Astrocyte of the spinal cord (primary cell): ENCODE measurements around the gene KLHL35.

Source experiments
- DNase-seq: peaks from one replicate; pipeline ENCODE4 v3.0.0; 2011; ENCODE audit warnings: low read depth, low spot score
- H3K4me3 ChIP-seq: 2 replicates; pipeline ENCODE4 v1.5.1; 2011; ENCODE audit warnings: low read depth, mild to moderate bottlenecking, low read length, moderate library complexity
- in situ Hi-C: cut with HindIII; loops from 2 replicates; pipeline ENCODE4 v1.10.0; 2017; ENCODE audit warnings: low sequenced_read_pairs
- TF ChIP-seq, protein P1 (sequence below): IDR thresholded peaks from 2 replicates; pipeline ENCODE4 v1.5.1; 2012; ENCODE audit warnings: low read depth, mild to moderate bottlenecking, low read length, inconsistent platforms

The KLHL35 gene

DNA sequence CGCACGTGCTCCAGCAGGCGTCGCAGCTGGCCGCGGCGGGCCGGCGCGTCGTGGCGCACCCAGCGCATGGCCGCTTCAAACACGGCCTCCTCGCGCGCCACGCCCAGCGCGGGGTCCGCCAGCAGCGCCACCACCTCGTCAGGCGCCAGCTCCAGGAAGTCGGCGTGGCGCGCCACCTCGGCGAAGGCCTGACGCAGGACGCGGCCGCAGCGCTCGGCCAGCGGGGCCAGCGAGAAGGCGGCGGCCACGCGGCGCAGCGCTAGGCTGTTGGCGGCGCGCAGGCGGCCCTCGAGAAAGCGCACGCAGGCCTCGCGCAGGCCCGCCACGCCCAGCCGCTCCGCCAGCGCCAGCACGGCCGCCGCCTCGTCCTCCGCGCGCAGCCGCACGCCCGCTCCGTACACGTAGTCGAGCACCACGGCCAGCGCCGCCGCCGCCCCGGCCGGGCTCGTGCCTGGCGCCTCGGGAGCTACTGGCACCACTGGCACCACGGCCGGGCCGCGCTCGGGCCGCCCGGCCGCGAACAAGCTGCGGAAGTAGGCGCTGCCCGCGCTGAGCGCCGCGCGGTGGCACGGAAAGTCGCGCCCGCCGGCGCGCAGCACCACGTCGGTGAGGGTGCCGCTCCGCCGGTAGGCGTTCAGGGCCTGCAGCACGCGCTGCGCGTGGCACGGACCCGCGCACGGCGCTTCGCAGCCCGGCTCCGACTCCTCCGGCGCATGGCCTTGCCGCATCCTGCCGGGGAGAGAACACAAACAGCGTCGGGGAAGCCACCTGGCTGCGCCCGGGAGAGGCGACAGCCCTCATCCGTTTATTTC lies 2.9 kb downstream of the KLHL35 start:
- peak; percentile 54 for DNase-seq
- in situ Hi-C loops: no loop called here
- TF ChIP-seq, protein P1, sequence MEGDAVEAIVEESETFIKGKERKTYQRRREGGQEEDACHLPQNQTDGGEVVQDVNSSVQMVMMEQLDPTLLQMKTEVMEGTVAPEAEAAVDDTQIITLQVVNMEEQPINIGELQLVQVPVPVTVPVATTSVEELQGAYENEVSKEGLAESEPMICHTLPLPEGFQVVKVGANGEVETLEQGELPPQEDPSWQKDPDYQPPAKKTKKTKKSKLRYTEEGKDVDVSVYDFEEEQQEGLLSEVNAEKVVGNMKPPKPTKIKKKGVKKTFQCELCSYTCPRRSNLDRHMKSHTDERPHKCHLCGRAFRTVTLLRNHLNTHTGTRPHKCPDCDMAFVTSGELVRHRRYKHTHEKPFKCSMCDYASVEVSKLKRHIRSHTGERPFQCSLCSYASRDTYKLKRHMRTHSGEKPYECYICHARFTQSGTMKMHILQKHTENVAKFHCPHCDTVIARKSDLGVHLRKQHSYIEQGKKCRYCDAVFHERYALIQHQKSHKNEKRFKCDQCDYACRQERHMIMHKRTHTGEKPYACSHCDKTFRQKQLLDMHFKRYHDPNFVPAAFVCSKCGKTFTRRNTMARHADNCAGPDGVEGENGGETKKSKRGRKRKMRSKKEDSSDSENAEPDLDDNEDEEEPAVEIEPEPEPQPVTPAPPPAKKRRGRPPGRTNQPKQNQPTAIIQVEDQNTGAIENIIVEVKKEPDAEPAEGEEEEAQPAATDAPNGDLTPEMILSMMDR: no peak
- H3K4me3 ChIP-seq: peak overlapping the region; percentile 14

- H3K4me3 ChIP-seq: no peak overlapping the region
- DNase-seq: no peak
- TF ChIP-seq, protein P1: no peak
- in situ Hi-C loops: no loop called here
These were observed 3.4 kb downstream of the KLHL35 start for GRCh38 chr11:75429641-75429901.

DNA sequence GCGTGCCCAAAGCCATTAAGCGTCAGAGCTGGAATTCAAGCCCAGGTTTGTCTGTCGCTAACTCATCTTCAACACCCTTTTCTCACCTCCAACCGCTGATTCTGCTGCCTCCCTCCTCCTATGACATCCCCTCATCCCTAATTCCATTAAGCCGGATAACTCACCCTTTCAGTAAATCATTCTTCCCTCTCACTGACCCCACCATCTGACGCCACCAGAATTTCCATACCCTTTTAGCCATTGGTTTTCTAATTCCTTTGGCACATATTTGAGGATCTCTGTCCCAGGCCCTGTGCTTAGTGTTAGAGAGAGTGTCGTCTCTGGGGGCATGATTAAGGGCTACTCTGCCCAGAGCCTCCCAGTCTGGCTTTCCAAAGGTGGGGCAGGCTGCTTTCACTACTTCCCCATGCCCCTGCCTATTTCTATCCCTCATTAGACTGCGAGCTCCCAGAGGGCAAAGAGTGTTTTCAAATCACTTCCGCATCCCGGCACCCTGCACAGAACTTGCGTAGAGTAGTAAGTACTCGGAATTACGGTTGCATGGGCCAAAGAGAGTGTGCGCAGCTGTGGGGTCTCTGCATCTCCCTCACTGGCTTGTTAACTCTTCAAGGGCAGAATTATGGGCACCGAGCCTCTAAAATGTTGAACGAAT lies 3.9 kb downstream of the KLHL35 start:
- no peak for DNase-seq
- in situ Hi-C loops: no loop called here
- no peak overlapping the region for H3K4me3 ChIP-seq
- TF ChIP-seq, protein P1: no peak

DNA sequence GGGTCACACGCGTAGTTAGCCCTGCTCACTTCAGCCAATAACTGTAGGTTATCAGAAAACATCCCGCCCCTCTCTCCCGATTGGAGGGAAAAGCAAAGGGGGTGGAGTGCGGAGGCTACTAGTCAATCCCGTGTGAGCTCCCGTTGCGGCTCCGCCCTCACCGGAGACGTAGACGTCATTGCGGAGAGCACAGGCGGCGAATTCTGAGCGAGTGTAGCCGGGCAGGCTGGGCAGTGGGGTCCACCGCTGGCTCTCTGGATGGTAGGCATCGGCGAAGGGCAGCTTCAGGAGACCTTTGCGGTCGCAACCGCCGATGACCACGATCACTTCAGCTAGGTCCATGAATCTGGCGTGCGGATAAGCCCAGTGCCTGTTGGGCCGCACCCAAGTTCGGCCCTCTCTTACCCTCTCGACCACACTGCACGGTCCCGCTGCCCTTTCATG lies 4.7 kb downstream of the KLHL35 start:
- in situ Hi-C loops: no loop called here
- TF ChIP-seq, protein P1: no peak
- H3K4me3 ChIP-seq: peak overlapping the region; percentile 40
- DNase-seq: peak; percentile 91

- no peak for DNase-seq
- in situ Hi-C loops: no loop called here
These were observed 5.8 kb downstream of the KLHL35 start for GRCh38 chr11:75427181-75427580.

DNA sequence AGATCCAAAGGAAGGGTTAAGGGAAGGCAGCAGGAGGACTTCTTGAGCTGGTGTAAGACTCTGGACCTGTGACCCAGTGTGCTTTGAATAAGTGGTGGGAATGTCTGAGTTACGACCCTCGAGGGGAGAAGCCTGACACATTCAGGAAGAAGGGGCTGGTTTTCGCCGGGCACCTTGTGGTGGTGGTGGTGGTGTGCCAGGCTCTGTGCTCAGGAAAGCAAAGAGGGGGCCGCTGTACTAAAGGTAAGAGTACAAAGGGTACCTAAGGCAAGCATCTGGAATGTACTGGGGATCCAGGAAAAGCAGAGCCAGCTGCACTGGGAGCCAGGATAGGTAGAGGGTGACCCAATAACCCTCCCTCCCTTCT lies 6.3 kb downstream of the KLHL35 start:
- in situ Hi-C loops: no loop called here
- no peak overlapping the region for H3K4me3 ChIP-seq
- TF ChIP-seq, protein P1: no peak

More at GRCh38 chr11:75427181-75427580, 5.8 kb downstream of the KLHL35 start:
- TF ChIP-seq, protein P1: no peak
- H3K4me3 ChIP-seq: no peak overlapping the region

More for the DNA sequence above, 6.3 kb downstream of the KLHL35 start:
- DNase-seq: no peak
